Measurements from ENCODE around the gene NUP50.
A peak's percentile ranks its signal among the peaks of the same experiment; 100 is the strongest.

NUP50 gene

GRCh38 chr22:45208993-45209838 lies 45.5 kb downstream of the NUP50 start:
- peak; percentile 13 for DNase-seq (ENCODE audit: low spot score)

DNA sequence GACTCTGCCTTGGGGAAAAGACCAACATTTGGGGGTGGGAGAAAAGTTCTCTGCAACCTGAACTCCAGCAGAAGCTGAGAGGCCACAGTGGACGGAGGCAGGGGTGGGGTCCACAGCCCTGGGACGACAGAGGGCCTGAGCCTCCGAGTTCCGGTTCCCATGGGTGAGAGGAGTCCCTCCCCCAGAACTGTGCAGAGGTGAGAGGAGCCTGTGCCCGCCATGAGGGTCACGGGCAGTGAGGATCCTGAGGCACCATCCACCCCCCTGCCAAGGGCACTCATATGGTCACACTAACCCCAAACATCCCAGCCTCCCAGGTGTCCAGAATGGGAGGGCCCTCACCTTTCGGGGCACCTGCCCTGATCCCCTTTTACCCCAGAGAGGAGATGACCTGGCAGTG lies 46.4 kb downstream of the NUP50 start:
- no peak for DNase-seq (ENCODE audit: low spot score)

- no peak for DNase-seq (ENCODE audit: low spot score)
Measured at GRCh38 chr22:45210577-45210976, 46.9 kb downstream of the NUP50 start.

DNA sequence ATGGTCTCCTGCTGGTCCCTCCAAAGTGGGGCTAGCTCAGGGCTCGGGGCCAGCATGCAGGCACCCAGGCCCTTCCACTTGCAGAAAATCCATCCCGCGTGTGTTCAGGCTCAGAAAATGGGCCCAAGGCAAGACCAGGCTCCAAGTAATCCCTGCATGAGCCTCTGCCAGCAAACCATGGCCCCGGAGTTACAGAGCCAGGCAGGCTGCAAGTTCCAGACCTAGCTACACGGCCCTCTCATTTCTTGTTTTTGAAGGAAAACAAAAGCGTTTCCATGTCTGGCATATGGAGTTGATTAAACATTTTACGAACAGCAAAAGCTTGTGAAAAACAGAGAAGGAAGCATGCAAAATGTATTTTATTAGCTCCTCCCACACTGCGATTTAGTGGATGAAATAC lies 47.3 kb downstream of the NUP50 start:
- DNase-seq (ENCODE audit: low spot score): no peak

DNA sequence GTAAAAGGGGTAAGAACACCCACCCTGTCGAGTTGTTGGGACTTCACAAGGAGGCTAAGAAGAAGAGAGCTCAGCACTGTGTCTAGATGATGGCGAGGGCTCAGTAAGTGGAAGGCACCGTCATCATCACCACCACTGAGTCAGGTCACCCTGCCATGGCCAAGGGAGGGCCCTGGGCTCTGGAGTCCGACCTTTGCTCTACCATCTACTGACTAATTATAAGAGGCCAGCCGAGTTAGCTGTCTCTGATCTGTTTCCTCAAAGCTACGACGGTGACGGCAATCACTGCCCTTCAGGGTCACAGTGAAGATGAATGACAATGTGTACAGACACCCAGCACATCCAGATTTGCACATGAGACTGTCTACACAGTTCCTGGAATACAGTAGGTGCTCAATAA lies 47.7 kb downstream of the NUP50 start:
- no peak for DNase-seq (ENCODE audit: low spot score)

- no peak for DNase-seq (ENCODE audit: low spot score)
Measured at GRCh38 chr22:45211848-45212247, 48.1 kb downstream of the NUP50 start.

DNA sequence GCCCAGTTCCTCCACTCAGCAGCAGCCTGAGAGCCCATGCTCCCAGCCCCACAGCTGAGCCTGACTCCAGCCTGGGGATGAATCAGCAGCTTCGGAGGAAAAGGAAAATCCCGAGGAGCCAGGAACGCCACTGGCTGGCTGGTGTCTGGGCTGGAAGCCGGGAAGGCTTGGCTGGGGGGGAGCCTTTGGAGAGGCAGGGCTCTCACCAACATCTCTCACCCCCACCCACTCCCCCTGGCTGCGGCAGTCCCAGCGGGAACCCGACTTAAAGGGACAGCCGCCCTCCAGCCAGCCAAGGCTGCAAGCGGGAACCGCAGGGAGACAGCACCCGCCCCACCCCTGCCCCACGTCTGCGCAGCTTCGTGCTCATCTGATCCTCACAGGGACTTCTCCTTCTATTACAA lies 48.6 kb downstream of the NUP50 start:
- no peak for DNase-seq (ENCODE audit: low spot score)

DNA sequence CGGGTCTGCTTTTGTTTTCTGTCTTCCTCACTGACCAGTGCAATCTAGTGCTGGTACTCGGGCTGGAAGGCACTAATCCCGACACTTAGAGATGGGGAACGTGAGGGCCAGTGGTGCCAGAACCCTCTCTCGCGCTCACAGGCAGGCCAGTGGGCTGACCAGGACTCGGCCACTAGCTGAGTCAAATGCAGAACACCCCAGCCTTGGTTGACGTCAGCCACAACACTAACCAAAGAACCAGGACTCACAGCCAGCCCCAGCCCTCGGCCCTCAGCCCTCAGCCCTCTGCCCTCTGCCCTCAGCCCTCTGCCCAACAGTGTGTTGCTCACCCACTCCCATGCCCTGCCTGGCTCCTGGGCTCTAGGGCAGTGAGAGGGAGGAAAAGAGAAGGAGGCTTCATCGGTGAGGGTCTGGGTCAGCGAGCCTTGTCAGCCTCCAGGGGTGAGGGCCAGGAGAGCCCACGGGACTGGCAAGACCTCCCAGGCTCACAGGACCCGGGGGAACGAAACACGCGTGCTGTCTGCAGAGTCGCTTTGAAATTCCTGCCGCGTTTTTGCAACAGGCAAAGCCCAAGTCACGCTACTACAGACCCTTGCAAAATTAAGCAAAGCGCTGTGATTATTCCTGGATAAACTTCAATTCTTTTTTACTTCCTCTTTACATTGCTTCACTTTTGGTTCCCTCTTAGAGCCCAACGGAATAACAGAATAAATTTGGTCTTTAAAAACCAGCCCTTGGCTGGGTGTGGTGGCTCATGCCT lies 49.4 kb downstream of the NUP50 start:
- no peak for DNase-seq (ENCODE audit: low spot score)

GRCh38 chr22:45216133-45217003 lies 52.6 kb downstream of the NUP50 start:
- DNase-seq (ENCODE audit: low spot score): no peak

- DNase-seq (ENCODE audit: low spot score): no peak
Measured at GRCh38 chr22:45217345-45217744, 53.6 kb downstream of the NUP50 start.

DNA sequence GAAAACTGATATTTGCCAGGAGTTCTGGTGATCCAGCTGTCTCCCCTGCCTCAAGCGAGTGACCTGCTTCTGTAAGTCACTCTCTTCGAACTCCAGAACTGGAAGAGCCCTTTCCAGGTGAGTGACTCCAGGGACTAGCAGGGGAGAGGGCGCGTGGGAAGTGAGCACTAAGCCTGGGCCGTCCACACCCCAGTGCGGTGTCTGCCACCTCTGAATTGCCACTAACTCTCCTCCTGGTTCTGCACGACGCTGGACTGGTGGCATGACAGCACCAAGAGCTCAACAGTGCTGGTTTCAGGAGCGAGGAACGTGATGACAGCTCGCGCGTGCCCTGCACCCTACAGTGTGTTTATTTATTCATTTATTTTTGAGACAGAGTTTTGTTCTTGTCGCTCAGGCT lies 54.1 kb downstream of the NUP50 start:
- no peak for DNase-seq (ENCODE audit: low spot score)

GRCh38 chr22:45218976-45219375 lies 55.3 kb downstream of the NUP50 start:
- DNase-seq (ENCODE audit: low spot score): no peak

DNA sequence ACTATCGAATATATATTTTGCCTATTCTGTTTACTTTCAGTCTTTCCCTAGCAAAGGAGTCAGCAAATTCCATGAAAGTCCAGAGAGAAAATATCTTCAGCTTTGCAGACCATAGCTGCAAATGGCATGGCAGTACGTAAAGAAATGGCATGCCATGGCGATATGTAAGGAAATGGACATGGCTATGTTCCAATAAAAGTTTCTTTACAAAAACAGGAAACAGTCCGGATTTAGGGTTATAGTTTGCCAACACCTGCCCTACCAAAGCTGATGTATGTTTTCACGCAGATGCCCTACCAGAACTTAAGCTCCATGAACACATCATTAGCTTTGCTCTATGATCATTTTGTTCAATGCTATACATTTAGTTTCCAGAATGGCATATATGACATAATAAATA lies 57.5 kb downstream of the NUP50 start:
- no peak for DNase-seq (ENCODE audit: low spot score)

- DNase-seq (ENCODE audit: low spot score): no peak
Measured at GRCh38 chr22:45223304-45224117, 59.8 kb downstream of the NUP50 start.

GRCh38 chr22:45224331-45224730 lies 60.6 kb downstream of the NUP50 start:
- no peak for DNase-seq (ENCODE audit: low spot score)

- DNase-seq (ENCODE audit: low spot score): no peak
Measured at GRCh38 chr22:45224988-45225731, 61.4 kb downstream of the NUP50 start.

DNA sequence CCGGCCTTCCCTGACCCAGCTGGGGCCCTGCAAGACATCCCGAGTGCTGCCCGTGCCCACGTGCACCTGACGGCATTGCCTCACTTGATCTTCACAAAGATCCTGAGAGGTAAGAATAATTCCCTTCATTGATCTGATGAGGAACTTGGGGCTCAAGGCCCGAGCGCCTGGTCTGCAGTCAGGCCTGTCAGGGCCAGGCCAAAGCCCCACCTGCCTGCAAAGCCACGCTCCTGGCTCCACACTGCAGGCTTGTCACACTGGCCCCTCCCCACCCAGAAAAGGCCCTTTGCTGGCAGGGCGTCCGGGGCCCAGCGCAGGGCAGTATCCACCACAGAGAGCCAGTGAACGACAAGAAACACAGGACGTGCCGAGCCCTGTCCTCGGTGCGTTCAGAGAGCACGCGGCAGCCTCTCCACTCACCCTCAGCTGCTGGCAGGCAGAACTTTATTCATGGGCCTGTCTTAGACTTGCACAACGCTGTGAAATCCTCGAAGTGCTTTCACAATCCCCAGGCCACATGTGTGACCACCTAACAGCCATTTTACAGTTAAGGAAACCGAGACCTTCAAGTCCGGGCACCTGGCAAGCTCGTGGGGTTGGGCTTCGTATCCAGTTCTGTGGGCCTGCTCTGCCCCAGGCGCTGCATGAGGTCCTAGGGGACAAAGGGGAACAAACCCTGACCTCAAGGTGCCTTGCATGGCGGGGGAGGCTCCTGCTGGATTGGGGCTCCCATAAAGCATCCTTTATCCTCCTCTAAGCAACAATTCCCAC lies 62.2 kb downstream of the NUP50 start:
- DNase-seq (ENCODE audit: low spot score): no peak

DNA sequence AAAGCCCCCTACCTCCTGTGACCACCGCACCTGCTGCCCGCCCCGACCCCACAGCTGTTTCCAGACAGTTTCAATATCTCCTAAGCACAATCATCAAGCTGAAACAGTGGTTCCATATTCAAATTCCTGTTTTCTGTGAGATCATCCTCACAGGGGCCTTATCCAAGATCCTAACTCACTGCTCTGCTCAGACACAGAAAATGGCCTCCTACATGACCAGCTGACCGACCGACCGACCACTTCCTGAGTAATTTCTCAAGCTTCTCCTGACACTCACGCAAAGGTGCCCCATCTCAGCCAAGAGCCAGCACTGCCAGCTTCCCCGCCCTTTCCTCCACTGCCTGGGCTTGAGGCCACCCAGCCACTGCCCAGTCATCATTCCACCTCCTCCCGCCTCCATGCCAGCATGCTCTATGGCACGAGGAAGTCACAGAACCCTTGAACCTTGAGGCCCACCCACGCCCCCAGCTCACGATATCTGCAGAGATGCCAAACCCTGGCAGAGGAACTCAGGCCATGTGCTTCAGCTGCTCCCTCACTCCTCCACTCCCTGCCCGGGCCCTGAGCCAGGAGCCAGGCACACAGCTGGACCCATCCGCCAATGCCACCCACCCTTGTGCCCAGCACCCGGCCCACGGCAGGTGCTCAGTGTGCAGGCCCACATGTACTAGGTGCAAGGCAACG lies 62.9 kb downstream of the NUP50 start:
- DNase-seq (ENCODE audit: low spot score): no peak

DNA sequence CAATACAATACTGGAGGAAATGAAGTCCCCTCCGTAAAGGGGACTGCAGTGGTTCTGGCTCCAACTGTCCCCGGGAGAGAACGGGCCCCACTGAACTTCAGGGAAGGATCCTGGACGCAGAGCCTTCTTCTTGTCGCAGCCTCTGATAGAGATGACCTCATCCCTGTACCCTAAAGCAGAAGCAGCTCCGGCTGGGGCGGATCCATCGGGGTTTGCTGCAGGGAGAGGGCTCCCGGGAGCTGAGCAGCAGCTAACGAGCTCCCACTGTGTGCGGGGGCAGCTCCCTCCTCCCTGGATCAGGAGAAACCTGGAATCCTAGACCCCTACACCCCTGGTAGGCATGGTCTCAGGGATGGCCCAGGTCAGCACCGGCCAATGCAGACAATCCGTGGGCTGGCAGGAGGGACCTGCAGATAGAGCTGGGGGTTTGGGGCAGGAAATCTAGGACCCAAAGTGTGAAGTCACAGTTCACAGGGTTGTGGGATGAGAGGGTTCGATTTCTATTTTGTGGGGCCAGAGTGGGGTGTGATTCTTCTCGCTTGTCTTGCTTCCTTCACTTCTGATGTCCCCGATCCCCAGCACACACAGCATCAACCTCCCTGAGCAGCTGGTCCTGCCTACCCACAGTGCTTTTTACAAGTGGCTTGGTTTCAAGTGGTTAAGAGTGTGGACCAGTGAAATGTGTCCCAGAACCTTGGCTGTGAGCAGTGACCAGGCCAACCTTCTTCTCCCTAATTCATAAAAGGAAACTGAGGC lies 64.1 kb downstream of the NUP50 start:
- DNase-seq (ENCODE audit: low spot score): no peak
